Mesendoderm (in vitro differentiated cells): ENCODE data around the gene DAG1.

Source experiments
- DNase-seq: peaks from one replicate; pipeline ENCODE4 v3.0.0; 2013
- H2AK5ac ChIP-seq: 2 replicates; pipeline ENCODE4 v1.6.1; 2013; ENCODE audit warnings: low read length, inconsistent platforms
- H2BK120ac ChIP-seq: 2 replicates; pipeline ENCODE4 v1.6.1; 2013; ENCODE audit warnings: low read depth, mild to moderate bottlenecking, low read length, moderate library complexity, mixed read lengths
- H2BK15ac ChIP-seq: replicated peaks from 2 replicates; pipeline ENCODE4 v1.6.1; 2013; ENCODE audit warnings: low read depth, mild to moderate bottlenecking, moderate library complexity
- H2BK5ac ChIP-seq: 2 replicates; pipeline ENCODE4 v1.6.1; 2013; ENCODE audit warnings: low read length, inconsistent platforms
- H3K18ac ChIP-seq: 2 replicates; pipeline ENCODE4 v1.6.1; 2013; ENCODE audit warnings: mild to moderate bottlenecking, low read length, mixed read lengths
- H3K23ac ChIP-seq: one replicate; pipeline ENCODE4 v1.6.1; 2013; ENCODE audit warnings: low read length
- H3K27ac ChIP-seq: 2 replicates; pipeline ENCODE4 v1.5.1; 2013; ENCODE audit warnings: low read depth, mild to moderate bottlenecking, inconsistent platforms, low read length, moderate library complexity
- H3K27me3 ChIP-seq: 2 replicates; pipeline ENCODE4 v1.6.1; 2013; ENCODE audit warnings: low read length, control low read depth, mild to moderate bottlenecking, inconsistent platforms; ENCODE audit not compliant: insufficient read depth, poor library complexity
- H3K36me3 ChIP-seq: 2 replicates; pipeline ENCODE4 v1.6.1; 2013; ENCODE audit warnings: low read length, inconsistent platforms; ENCODE audit not compliant: control insufficient read depth, insufficient read depth
- H3K4ac ChIP-seq: one replicate; pipeline ENCODE4 v1.6.1; 2013; ENCODE audit warnings: low read depth, mild to moderate bottlenecking, low read length, moderate library complexity
- H3K4me1 ChIP-seq: 2 replicates; pipeline ENCODE4 v1.6.1; 2013; ENCODE audit warnings: low read depth, low read length, inconsistent platforms; ENCODE audit not compliant: control insufficient read depth
- H3K4me2 ChIP-seq: 2 replicates; pipeline ENCODE4 v1.6.1; 2013; ENCODE audit warnings: low read length
- H3K4me3 ChIP-seq: 2 replicates; pipeline ENCODE4 v1.5.1; 2013; ENCODE audit warnings: mild to moderate bottlenecking, low read length
- H3K56ac ChIP-seq: one replicate; pipeline ENCODE4 v1.6.1; 2013; ENCODE audit warnings: low read length
- H3K79me1 ChIP-seq: 2 replicates; pipeline ENCODE4 v1.6.1; 2013; ENCODE audit warnings: low read length, inconsistent platforms
- H3K79me2 ChIP-seq: 2 replicates; pipeline ENCODE4 v1.6.1; 2013; ENCODE audit warnings: mild to moderate bottlenecking, low read length; ENCODE audit not compliant: control insufficient read depth, insufficient read depth
- H3K9ac ChIP-seq: 2 replicates; pipeline ENCODE4 v1.6.1; 2013; ENCODE audit warnings: low read length, inconsistent platforms
- H4K5ac ChIP-seq: one replicate; pipeline ENCODE4 v1.6.1; 2013; ENCODE audit warnings: low read length
- H4K8ac ChIP-seq: one replicate; pipeline ENCODE4 v1.6.1; 2013; ENCODE audit warnings: low read depth, mild to moderate bottlenecking, control low read depth, low read length, moderate library complexity
- WGBS: extraction: QIAGEN DNeasy Blood & Tissue Kit; methylation state at CpG from one replicate; pipeline ENCODE4 v1.1.7; 2013; ENCODE audit warnings: low lambda C conversion rate, missing lambda C conversion rate; ENCODE audit not compliant: insufficient coverage; ENCODE audit errors: extremely low coverage; 5-methylcytosine and 5-hydroxymethylcytosine counted together

DAG1 gene

GRCh38 chr3:49554633-49555265 is 84.7 kb downstream of the DAG1 start:
- no CpG with 5 or more reads among the region's 66 CpGs for WGBS

GRCh38 chr3:49556500-49557275 is 86.6 kb downstream of the DAG1 start:
- no peak for DNase-seq
- Histone ChIP-seq H2AK5ac (no peak overlapping the region), H3K4ac (no peak overlapping the region)

More at GRCh38 chr3:49554633-49555265, 84.7 kb downstream of the DAG1 start:
- DNase-seq, result peak; percentile 44
- Histone ChIP-seq H3K27ac (no peak overlapping the region), H2AK5ac (no peak overlapping the region), H3K36me3 (no peaks in the 10 kb centered on the region), H3K18ac (no peak overlapping the region), H2BK5ac (no peak overlapping the region), H3K27me3 (no peaks in the 10 kb centered on the region), H3K4me2 (peak overlapping the region; percentile 85), H3K56ac (peak overlapping the region; percentile 42), H2BK120ac (no peak overlapping the region), H2BK15ac (no peak overlapping the region), H3K79me1 (no peaks in the 10 kb centered on the region), H3K23ac (peak overlapping the region; percentile 80), H4K8ac (no peak overlapping the region), H4K5ac (no peak overlapping the region), H3K79me2 (no peaks in the 10 kb centered on the region), H3K4me3 (peak overlapping the region; percentile 26), H3K9ac (peak overlapping the region; percentile 47), H3K4me1 (peaks cover 4% of the 10 kb centered on the region), H3K4ac (no peak overlapping the region)

GRCh38 chr3:49563040-49563578 is 93.0 kb downstream of the DAG1 start:
- H3K4ac ChIP-seq, result no peak overlapping the region
- H3K79me2 ChIP-seq, result no peaks in the 10 kb centered on the region
- H4K8ac ChIP-seq, result no peak overlapping the region
- no peak overlapping the region for H3K27ac ChIP-seq
- H2BK5ac ChIP-seq, result no peak overlapping the region
- no peak overlapping the region for H3K23ac ChIP-seq
- H2BK120ac ChIP-seq, result no peak overlapping the region
- no peak overlapping the region for H3K9ac ChIP-seq
- H3K18ac ChIP-seq, result no peak overlapping the region
- no peaks in the 10 kb centered on the region for H3K79me1 ChIP-seq
- DNase-seq, result peak; percentile 60
- H3K4me2 ChIP-seq, result no peak overlapping the region
- no peaks in the 10 kb centered on the region for H3K4me1 ChIP-seq
- H3K27me3 ChIP-seq, result no peaks in the 10 kb centered on the region
- WGBS, result no CpG with 5 or more reads among the region's 4 CpGs
- no peaks in the 10 kb centered on the region for H3K36me3 ChIP-seq
- H2AK5ac ChIP-seq, result no peak overlapping the region
- no peak overlapping the region for H2BK15ac ChIP-seq
- H3K4me3 ChIP-seq, result no peak overlapping the region
- H3K56ac ChIP-seq, result no peak overlapping the region
- H4K5ac ChIP-seq, result no peak overlapping the region

More at GRCh38 chr3:49556500-49557275, 86.6 kb downstream of the DAG1 start:
- no peak overlapping the region for H4K8ac ChIP-seq
- H3K18ac ChIP-seq, result no peak overlapping the region
- H2BK120ac ChIP-seq, result no peak overlapping the region
- no peaks in the 10 kb centered on the region for H3K79me2 ChIP-seq
- H2BK5ac ChIP-seq, result no peak overlapping the region
- peaks cover 4% of the 10 kb centered on the region for H3K4me1 ChIP-seq
- no peak overlapping the region for H3K9ac ChIP-seq
- no peaks in the 10 kb centered on the region for H3K79me1 ChIP-seq
- no peaks in the 10 kb centered on the region for H3K36me3 ChIP-seq
- no peak overlapping the region for H2BK15ac ChIP-seq
- no peak overlapping the region for H3K27ac ChIP-seq
- no peak overlapping the region for H3K56ac ChIP-seq
- H3K4me3 ChIP-seq, result no peak overlapping the region
- no CpG with 5 or more reads among the region's 3 CpGs for WGBS
- no peak overlapping the region for H3K4me2 ChIP-seq
- no peak overlapping the region for H3K23ac ChIP-seq
- no peaks in the 10 kb centered on the region for H3K27me3 ChIP-seq
- no peak overlapping the region for H4K5ac ChIP-seq

- Histone ChIP-seq H2BK15ac (no peak overlapping the region), H4K8ac (no peak overlapping the region), H3K36me3 (no peaks in the 10 kb centered on the region), H3K4me3 (no peak overlapping the region), H3K4me1 (no peaks in the 10 kb centered on the region), H2BK5ac (no peak overlapping the region), H4K5ac (no peak overlapping the region), H3K56ac (no peak overlapping the region), H3K4ac (no peak overlapping the region), H3K27me3 (no peaks in the 10 kb centered on the region), H3K23ac (no peak overlapping the region), H3K18ac (no peak overlapping the region), H3K4me2 (no peak overlapping the region), H3K79me2 (no peaks in the 10 kb centered on the region), H2AK5ac (no peak overlapping the region), H2BK120ac (no peak overlapping the region), H3K27ac (no peak overlapping the region), H3K9ac (no peak overlapping the region), H3K79me1 (no peaks in the 10 kb centered on the region)
- no peak for DNase-seq
- no CpG with 5 or more reads among the region's 4 CpGs for whole genome bisulfite sequencing
Measured at GRCh38 chr3:49563766-49564165, 93.7 kb downstream of the DAG1 start.

GRCh38 chr3:49566312-49566711 is 96.2 kb downstream of the DAG1 start:
- peak; percentile 47 for DNase-seq
- H3K4me2 ChIP-seq, result no peak overlapping the region
- H2AK5ac ChIP-seq, result no peak overlapping the region
- no peak overlapping the region for H3K4me3 ChIP-seq
- H3K27ac ChIP-seq, result no peak overlapping the region
- no peaks in the 10 kb centered on the region for H3K79me1 ChIP-seq
- whole genome bisulfite sequencing, result no CpG with 5 or more reads among the region's 2 CpGs
- no peak overlapping the region for H3K4ac ChIP-seq
- no peak overlapping the region for H2BK120ac ChIP-seq
- H3K23ac ChIP-seq, result no peak overlapping the region
- H3K27me3 ChIP-seq, result peaks cover 2% of the 10 kb centered on the region
- no peak overlapping the region for H2BK5ac ChIP-seq
- no peak overlapping the region for H3K18ac ChIP-seq
- no peak overlapping the region for H4K5ac ChIP-seq
- no peaks in the 10 kb centered on the region for H3K79me2 ChIP-seq
- H3K56ac ChIP-seq, result no peak overlapping the region
- peaks cover 3% of the 10 kb centered on the region for H3K4me1 ChIP-seq
- no peak overlapping the region for H2BK15ac ChIP-seq
- no peaks in the 10 kb centered on the region for H3K36me3 ChIP-seq
- H3K9ac ChIP-seq, result no peak overlapping the region
- no peak overlapping the region for H4K8ac ChIP-seq
